Suppressor macrophage treated with lipopolysaccharide for 4 hours (primary cell): Measurements from ENCODE around the gene TRIM33.

Source experiments
- DNase-seq: peaks from one replicate; pipeline ENCODE4 v3.0.0-alpha.2; 2020

TRIM33 gene

GRCh38 chr1:114346480-114347029 is 164.4 kb downstream of the TRIM33 start:
- DNase-seq: peak; percentile 98

- no peak for DNase-seq
Observed at GRCh38 chr1:114345930-114346479, 165.0 kb downstream of the TRIM33 start.

- no peak for DNase-seq
Observed at GRCh38 chr1:114344656-114345055, 166.3 kb downstream of the TRIM33 start.
